Fibroblast of lung (primary cell): ENCODE results near the gene UNG. TPM values are rescaled to one million over a fixed set of nuclear protein-coding genes. Genes with fewer than 3 reads are reported as not detected.
A peak's percentile ranks its signal among the peaks of the same experiment; 100 is the strongest.
"Not testable (repeated sequence)": the region's sequence is repeated elsewhere in the genome, so short reads cannot be mapped to it uniquely, and the experiment has no call there.

Experiments used
- DNase-seq, 2 donors: peaks; one replicate each; pipeline versions ENCODE4 v3.0.0 to v3.0.0-alpha.2; 2010; ENCODE audit warnings: low read depth in 2 of 2
- H2AFZ ChIP-seq: 2 replicates; pipeline ENCODE4 v1.5.1; 2012; ENCODE audit warnings: low read length, control low read depth, inconsistent platforms
- H3K27ac ChIP-seq: 2 replicates; pipeline ENCODE4 v1.5.1; 2011; ENCODE audit warnings: low read length, control low read depth; ENCODE audit not compliant: insufficient read depth
- H3K27me3 ChIP-seq: 2 replicates; pipeline ENCODE4 v1.5.1; 2011; ENCODE audit warnings: mild to moderate bottlenecking, low read length; ENCODE audit not compliant: control insufficient read depth, insufficient read depth
- H3K36me3 ChIP-seq: 2 replicates; pipeline ENCODE4 v1.5.1; 2011; ENCODE audit warnings: low read length; ENCODE audit not compliant: control insufficient read depth, insufficient read depth
- H3K4me1 ChIP-seq: 2 replicates; pipeline ENCODE4 v1.5.1; 2011; ENCODE audit warnings: low read length; ENCODE audit not compliant: control insufficient read depth, insufficient read depth; ENCODE audit errors: extremely low read depth
- H3K4me2 ChIP-seq: 2 replicates; pipeline ENCODE4 v1.5.1; 2011; ENCODE audit warnings: low read length, control low read depth; ENCODE audit not compliant: insufficient read depth; ENCODE audit errors: extremely low read depth
- H3K4me3 ChIP-seq, 4 experiments: fragments of 200-600 bp in 1 of 4; sonication (generic) in 1 of 4; replicated peaks in 1 of 4; 2 replicates each; pipeline ENCODE4 v1.5.1; 2011 to 2016; ENCODE audit warnings: low read length in 4 of 4, low read depth in 3 of 4, mild to moderate bottlenecking in 3 of 4, control low read depth in 2 of 4, inconsistent platforms in 1 of 4, mixed read lengths in 1 of 4; ENCODE audit not compliant: insufficient read depth in 1 of 4; ENCODE audit errors: control extremely low read depth in 1 of 4
- H3K79me2 ChIP-seq: 2 replicates; pipeline ENCODE4 v1.5.1; 2012; ENCODE audit warnings: mild to moderate bottlenecking, low read length, inconsistent platforms; ENCODE audit not compliant: control insufficient read depth, insufficient read depth
- H3K9ac ChIP-seq: 2 replicates; pipeline ENCODE4 v1.5.1; 2011; ENCODE audit warnings: mild to moderate bottlenecking, low read length, control low read depth; ENCODE audit not compliant: insufficient read depth
- H3K9me3 ChIP-seq: 2 replicates; pipeline ENCODE4 v1.5.1; 2012; ENCODE audit warnings: low read depth, low read length; ENCODE audit not compliant: control insufficient read depth, insufficient read depth
- H4K20me1 ChIP-seq: 2 replicates; pipeline ENCODE4 v1.5.1; 2011; ENCODE audit warnings: low read length; ENCODE audit not compliant: control insufficient read depth, insufficient read depth; ENCODE audit errors: extremely low read depth
- CTCF ChIP-seq, 2 donors: IDR thresholded peaks in 1 of 2; conservative IDR thresholded peaks in 1 of 2; 1 replicate in 1 of 2; 2 replicates in 1 of 2; pipeline ENCODE4 v1.5.1; 2011 to 2012; ENCODE audit warnings: low read length in 2 of 2, control low read depth in 1 of 2, inconsistent platforms in 1 of 2, low read depth in 1 of 2, mild to moderate bottlenecking in 1 of 2
- EZH2 ChIP-seq: IDR thresholded peaks from 2 replicates; pipeline ENCODE4 v1.5.1; 2012; ENCODE audit warnings: low read length, control low read depth, mild to moderate bottlenecking; ENCODE audit errors: missing control alignments
- polyA plus RNA-seq, 2 donors: library from polyadenylated mRNA; depleted of rRNA in 1 of 2; stranded (reverse) in 1 of 2; unstranded in 1 of 2; fragments of >200 nt; gene quantifications; 2 replicates each; pipeline ENCODE4 v1.2.1, GENCODE V29; 2011 to 2012; ENCODE audit warnings: missing spikeins in 1 of 2
- total RNA-seq: library from RNA; depleted of rRNA; stranded (reverse); fragments of >200 nt; gene quantifications from 2 replicates; pipeline ENCODE4 v1.2.1, GENCODE V29; 2014

The UNG gene
- total and polyA plus RNA-seq, 2 donors (not counting 1 experiment from before 2014, with no cell fraction given), result 16.0 to 23.5 TPM

GRCh38 chr12:109140560-109140959, 43.2 kb downstream of the UNG start:
- H3K27ac ChIP-seq, result no peak overlapping the region
- TF ChIP-seq EZH2 (no peak), CTCF (conservative IDR thresholded peaks at IDR 0.05 in 1 of 2, IDR thresholded peaks at IDR 0.05 in 1 of 2; ENCODE audit: low read depth in 1 of 2, low read length in 2 of 2) (no peak)
- no peak overlapping the region for H3K4me3 ChIP-seq
- H2AFZ ChIP-seq, result no peak overlapping the region
- no peaks in the 10 kb centered on the region for H3K36me3 ChIP-seq
- no peaks in the 10 kb centered on the region for H3K27me3 ChIP-seq
- no peak for DNase-seq
- H3K4me2 ChIP-seq, result no peak overlapping the region
- H3K4me1 ChIP-seq, result no peaks in the 10 kb centered on the region
- no peak overlapping the region for H3K9ac ChIP-seq
- no peaks in the 10 kb centered on the region for H4K20me1 ChIP-seq
- no peaks in the 10 kb centered on the region for H3K9me3 ChIP-seq
- no peaks in the 10 kb centered on the region for H3K79me2 ChIP-seq

- no peak for DNase-seq
- no peak overlapping the region for H3K9ac ChIP-seq
- no peaks in the 10 kb centered on the region for H3K36me3 ChIP-seq
- no peak overlapping the region for H2AFZ ChIP-seq
- no peak overlapping the region for H3K27ac ChIP-seq
- no peaks in the 10 kb centered on the region for H3K79me2 ChIP-seq
- H3K27me3 ChIP-seq, result peaks cover 4% of the 10 kb centered on the region
- H3K4me1 ChIP-seq, result no peaks in the 10 kb centered on the region
- TF ChIP-seq CTCF (conservative IDR thresholded peaks at IDR 0.05 in 1 of 2, IDR thresholded peaks at IDR 0.05 in 1 of 2; ENCODE audit: low read depth in 1 of 2, low read length in 2 of 2), result no peak
- no peak for TF ChIP-seq EZH2
- H3K9me3 ChIP-seq, result no peaks in the 10 kb centered on the region
- no peaks in the 10 kb centered on the region for H4K20me1 ChIP-seq
- no peak overlapping the region for H3K4me3 ChIP-seq
- H3K4me2 ChIP-seq, result no peak overlapping the region
These were observed 46.8 kb downstream of the UNG start for GRCh38 chr12:109144224-109144623.

- H3K27me3 ChIP-seq, H3K36me3 ChIP-seq, H3K27ac ChIP-seq, H3K79me2 ChIP-seq, H3K4me2 ChIP-seq, H2AFZ ChIP-seq, H4K20me1 ChIP-seq, H3K9ac ChIP-seq, DNase-seq, H3K9me3 ChIP-seq, H3K4me1 ChIP-seq, H3K4me3 ChIP-seq: not testable (repeated sequence)
These were observed 49.7 kb downstream of the UNG start for GRCh38 chr12:109147126-109147525.

GRCh38 chr12:109147954-109148353, 50.6 kb downstream of the UNG start:
- H3K27me3 ChIP-seq, result peaks cover 5% of the 10 kb centered on the region
- no peaks in the 10 kb centered on the region for H3K9me3 ChIP-seq
- H2AFZ ChIP-seq, result no peak overlapping the region
- no peaks in the 10 kb centered on the region for H4K20me1 ChIP-seq
- no peaks in the 10 kb centered on the region for H3K36me3 ChIP-seq
- no peak overlapping the region for H3K27ac ChIP-seq
- no peak overlapping the region for H3K9ac ChIP-seq
- no peaks in the 10 kb centered on the region for H3K4me1 ChIP-seq
- no peak overlapping the region for H3K4me3 ChIP-seq
- peak in 1 of 2 donors; percentile 96 for DNase-seq
- H3K4me2 ChIP-seq, result no peak overlapping the region
- no peaks in the 10 kb centered on the region for H3K79me2 ChIP-seq
- TF ChIP-seq CTCF (conservative IDR thresholded peaks at IDR 0.05 in 1 of 2, IDR thresholded peaks at IDR 0.05 in 1 of 2; ENCODE audit: low read depth in 1 of 2, low read length in 2 of 2) (no peak), EZH2 (no peak)
